Inferior parietal cortex (tissue), 1 donor: ENCODE data around the gene HNRNPC.
"Not testable (repeated sequence)": the region's sequence is repeated elsewhere in the genome, so short reads cannot be mapped to it uniquely, and the experiment has no call there.

Experiments
- DNase-seq: peaks from one replicate; pipeline ENCODE4 v3.0.0-alpha.2; 2016; ENCODE audit errors: extremely low spot score

Gene HNRNPC

DNA sequence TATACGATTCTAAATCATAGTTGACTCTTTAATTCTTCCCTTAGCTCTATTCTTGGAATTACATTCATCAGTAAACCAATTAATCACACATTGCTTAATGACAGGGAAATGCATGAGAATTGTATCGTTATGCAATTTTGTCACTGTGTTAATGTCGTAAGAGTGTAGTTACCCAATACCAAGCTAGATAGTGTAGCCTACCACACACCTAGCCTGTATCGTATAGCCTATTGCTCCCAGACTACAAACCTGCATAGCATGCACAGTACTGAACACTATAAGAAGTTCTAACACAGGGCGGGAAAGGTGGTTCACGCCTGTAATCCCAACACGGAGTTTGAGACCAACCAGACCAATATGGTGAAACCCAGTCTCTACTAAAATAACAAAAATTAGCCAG lies 24.7 kb downstream of the HNRNPC start:
- DNase-seq = no peak

DNA sequence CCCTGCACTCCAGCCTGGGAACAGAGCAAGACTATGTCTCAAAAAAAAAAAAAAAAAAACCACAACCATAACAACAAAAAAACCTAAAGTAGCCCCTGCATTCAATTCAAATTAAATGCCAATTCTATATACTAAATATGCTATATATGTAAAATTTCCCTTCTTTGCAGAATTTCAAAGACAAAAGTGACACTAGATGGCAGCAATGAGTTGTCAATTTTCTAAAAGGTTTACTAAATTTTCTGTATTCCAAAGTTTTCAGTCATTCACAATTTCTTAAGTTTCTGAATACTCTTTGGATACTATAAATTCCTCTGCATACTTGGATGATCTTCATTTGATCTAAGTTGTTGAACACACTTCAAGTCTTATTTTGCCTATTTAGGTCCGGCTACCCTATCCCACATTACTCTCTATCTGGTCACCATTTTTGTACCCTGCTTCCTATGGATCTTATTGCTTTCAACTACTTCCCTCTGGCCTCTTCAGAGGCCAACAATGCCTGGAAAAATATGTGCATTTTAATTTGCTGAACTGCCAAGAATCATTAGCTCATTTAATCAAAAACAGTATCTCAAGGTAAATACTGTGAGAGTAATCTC lies 27.9 kb downstream of the HNRNPC start:
- peak; percentile 40 for DNase-seq

DNA sequence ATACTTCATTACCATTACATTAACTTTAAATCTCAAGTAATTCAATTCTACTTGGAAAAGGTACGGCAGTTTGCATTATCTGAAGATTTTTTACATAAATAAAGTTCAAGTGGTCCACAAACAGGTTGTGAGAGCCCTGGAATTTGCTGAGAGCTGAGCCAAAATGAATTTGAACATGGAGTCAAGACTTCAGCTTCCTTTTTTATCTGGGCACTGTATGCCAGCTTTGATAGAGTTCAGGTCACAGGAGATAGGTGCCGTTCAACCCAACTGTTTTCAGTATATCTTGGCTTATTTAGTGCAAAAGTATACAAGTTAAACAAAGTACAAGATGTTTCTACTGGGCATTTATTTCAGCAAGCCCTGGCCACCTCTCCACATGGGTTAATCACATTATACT lies 28.8 kb downstream of the HNRNPC start:
- DNase-seq = no peak

DNA sequence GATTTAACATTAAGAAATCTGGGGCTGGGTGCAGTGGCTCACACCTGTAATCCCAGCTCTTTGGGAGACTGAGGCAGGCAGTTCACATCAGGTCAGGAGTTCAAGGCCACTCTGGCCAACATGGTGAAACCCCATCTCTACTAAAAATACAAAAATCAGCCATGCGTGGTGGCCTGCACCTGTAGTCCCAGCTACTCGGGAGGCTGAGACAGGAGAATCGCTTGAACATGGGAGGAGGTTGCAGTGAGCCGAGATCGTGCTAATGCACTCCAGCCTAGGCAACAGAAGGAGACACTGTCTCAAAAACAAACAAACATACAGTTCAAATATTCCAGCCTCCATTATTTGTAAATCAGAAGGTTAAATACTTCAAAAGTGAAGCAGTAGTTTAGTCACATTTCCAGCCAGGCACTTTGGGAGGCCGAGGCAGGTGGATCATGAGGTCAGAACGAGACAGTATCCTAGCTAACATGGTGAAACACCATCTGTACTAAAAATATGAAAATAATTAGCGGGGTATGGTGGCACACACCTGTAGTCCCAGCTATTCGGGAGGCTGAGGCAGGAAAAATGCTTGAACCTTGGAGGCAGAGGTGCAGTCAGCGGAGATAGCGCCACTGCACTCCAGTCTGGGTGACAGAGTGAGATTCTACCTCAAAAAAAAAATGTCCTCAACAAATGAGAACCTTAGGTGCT lies 30.3 kb downstream of the HNRNPC start:
- DNase-seq = no peak

DNA sequence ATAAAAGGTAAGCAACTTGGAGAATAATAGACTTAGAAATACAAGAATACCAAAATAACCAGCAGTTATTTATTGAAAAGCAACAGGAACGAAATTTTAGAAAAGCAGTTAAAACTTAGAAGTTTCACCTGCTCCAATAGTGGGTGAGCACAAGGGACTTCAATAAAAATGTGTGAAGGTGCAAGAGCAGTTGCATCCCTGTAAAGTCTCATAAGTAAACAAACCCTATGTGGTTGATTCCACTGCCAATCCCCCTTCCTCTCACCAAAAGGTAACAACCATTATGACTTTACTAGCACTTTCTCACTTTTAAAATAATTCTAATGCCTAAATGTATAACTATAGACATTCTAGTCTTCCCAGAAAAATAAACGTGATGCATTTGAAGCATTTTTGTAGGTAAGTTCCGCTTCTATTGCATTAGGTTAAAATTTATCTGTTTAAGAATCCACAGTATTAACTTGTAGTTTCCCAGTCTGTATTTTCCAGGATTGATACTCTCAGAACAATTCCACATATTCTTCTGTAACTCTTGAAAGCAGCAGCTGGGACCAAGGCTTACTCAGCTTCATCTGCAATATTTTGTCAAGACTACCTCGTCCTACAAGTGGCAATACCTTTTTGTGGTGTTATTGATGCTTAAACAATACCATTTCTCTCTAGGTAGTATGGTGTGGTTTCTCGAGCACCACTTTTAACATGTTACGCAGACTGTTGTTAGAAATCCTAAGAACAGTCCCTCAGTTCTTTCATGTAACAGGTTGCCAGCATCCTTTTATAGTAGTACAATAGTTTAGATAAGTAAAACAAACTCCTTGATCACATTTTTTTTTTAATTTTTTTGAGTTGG lies 32.1 kb downstream of the HNRNPC start:
- no peak for DNase-seq

DNA sequence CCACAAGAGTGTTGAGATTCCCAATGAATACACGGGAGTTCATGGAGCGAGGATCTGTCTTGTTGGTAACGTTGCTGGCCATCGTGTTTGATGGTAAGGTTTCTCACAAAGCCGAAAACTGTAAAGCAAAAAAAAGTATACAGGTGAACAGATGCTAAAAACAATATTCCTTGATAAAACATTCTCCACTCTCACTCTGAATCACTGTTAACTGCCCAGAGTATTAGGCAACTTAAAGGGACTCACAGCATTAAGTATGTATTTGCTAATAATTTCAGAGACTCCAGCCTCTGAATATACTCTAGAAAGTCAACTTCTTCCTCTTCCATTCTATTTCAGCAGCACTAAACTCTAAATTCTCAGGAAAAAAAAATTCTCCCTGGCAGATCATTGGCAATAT lies 35.1 kb downstream of the HNRNPC start:
- no peak for DNase-seq

DNA sequence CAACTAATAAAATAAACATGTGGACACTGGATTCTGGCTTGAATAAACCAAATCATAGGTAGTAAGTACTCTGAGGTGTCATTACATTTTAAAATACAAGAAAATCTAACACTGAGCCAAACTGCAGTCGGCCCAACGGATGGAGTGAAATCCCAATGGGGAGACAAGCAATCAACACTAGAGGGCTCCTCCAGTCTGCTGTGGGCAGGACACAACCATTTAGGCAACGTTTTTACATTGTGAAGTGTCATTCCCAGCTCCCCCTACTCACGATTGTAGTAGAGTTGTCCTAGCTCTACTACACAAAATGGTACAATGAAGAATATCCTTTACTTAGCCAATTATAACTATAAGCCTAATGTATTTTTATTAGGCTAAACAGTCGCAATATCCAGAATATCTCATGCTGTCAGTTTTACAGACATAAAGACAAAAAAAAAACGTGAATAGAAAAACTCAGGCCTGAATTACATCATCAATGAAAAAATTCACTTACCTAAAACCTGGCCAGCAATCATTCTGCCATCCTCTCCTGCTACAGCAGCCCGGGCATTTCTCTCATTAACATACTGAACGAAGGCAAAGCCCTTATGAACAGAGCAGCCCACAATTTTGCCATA lies 35.7 kb downstream of the HNRNPC start:
- DNase-seq = no peak

DNA sequence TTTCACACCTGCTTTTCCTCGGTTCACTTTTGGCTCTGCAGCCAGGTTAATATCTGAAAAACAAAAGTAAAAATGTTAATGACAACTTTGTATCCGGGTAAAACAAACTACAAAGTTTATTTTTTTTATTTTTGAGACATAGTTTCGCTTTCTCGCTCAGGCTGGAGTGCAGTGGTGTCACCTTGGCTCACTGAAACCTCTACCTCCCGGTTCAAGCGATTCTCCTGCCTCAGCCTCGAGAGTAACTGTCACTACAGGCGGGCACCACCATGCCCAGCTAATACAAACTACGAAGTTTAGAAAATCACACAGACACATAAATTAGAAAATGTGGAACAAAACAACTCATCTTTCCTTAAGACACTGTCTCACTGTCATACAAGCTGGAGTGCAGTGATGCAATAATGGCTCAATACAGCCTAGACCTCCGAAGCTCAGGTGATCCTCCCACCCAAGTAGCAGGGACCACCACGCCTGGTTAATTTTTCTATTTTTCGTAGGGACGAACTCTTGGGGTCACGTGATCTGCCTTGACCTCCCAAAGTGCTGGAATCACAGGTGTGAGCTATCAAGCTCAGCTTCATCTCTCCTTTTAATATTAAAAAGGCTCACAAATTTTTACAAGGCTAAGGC lies 38.1 kb downstream of the HNRNPC start:
- no peak for DNase-seq

DNA sequence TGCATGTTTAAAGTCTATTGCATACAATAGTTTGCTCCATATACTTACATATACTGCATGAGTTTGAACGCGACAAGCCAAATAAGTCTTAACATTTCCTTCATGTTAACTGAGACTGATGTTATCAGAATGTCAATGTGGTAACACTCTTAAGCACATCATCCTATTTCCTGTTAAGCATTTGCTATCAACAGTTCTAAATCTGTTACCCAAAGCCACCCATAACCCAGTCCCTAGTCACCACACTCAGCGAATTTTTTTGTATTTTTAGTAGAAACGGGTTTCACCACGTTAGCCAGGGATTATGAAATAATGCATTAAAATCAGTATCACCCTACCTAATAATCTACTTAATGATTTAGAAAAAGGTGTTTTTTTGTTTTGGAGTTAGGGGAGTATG lies 39.4 kb downstream of the HNRNPC start:
- no peak for DNase-seq

DNA sequence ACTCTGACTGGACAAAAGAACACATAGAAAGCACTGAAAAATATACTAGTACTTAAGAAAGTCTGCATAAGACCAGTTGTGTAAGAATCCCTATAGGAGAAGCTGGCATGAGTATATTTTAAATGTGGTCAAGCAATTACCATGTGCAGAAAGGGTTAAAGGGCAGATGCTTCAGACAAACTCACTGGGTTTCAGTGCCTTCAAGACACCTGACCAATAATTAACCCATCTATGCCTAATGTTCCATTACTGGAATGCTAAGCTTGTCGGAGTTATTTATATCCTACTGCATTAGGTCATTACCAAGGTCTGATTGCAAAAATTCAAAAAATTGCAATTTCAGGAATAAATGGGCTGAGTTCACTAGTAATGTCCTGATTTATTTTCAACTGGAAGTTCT lies 41.3 kb downstream of the HNRNPC start:
- no peak for DNase-seq

DNA sequence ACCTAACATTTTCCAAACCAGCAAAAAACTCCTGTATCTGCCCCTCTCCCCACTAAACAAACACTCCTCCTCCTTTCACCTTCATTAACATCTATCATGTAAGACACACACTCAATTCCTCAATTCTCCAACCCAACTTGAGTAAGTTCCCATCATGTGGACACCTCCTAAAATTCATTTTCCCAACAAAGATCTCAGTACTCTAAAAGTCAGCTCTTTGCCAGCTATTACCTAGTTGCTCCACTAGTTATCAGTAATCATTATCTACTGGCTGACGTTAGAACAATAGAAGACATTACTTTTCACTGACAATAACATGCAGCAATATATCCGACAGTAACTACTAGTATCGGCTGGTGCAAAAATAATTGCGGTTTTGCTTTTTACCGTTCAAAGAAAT lies 42.1 kb downstream of the HNRNPC start:
- DNase-seq = no peak

DNA sequence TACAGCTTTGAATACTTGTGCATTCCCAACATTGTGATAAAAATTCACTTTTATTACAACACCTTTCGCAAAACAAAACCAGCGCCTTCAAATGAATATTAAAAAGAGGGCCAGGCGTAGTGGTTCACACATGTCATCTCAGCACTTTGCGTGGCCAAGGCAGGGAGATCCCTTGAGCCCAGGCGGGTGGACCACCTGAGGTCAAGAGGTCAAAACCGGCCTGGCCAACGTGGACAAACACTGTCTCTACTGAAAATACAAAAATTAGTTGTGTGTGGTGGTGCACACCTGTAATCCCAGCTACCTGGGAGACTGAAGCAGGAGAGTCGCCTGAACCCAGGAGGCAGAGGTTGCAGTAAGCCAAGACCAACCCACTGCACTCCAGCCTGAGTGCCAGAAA lies 42.8 kb downstream of the HNRNPC start:
- DNase-seq = no peak

DNA sequence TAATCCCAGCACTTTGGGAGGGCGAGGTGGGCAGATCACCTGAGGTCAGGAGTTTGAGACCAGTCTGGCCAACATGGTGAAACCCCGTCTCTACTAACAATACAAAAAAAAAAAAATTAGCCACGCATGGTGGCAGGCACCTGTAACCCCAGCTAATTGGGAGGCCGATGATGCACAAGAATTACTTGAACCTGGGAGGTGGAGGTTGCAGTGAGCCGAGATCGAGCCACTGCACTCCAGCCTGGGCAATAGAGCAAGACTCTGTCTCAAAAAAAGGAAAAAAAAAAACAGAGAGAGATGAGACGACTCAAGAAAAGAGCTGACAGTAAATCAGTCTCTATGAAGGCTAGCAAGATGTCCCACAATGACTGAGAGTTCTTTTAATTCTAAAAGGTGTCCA lies 44.1 kb downstream of the HNRNPC start:
- not testable (repeated sequence) for DNase-seq

DNA sequence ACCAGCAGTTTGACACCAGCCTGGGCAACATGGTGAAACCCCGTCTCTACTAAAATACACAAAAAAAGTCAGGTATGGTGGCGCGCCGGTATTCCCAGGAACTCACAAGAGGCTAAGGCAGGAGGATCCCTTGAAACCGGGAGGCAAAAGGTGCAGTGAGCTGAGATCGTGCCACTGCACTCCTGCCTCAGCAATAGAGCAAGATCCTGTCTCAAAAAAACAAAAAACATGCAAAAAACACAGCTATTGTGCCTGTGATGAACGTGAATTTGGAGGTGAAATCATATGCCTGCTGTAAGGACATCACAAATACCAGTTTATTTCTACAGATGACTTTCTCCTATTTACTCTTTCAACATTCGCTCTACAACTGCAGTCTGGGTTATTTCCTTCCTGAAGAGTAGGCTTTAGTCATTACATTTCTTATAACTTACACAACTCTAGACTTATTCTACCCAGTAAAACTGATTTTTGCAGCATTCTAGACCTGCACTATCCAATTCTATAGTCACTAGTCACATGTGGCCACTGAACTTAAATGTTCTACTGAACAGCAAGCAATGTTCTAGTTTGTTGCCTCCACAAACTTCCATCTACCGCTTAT lies 48.3 kb downstream of the HNRNPC start:
- DNase-seq = no peak

DNA sequence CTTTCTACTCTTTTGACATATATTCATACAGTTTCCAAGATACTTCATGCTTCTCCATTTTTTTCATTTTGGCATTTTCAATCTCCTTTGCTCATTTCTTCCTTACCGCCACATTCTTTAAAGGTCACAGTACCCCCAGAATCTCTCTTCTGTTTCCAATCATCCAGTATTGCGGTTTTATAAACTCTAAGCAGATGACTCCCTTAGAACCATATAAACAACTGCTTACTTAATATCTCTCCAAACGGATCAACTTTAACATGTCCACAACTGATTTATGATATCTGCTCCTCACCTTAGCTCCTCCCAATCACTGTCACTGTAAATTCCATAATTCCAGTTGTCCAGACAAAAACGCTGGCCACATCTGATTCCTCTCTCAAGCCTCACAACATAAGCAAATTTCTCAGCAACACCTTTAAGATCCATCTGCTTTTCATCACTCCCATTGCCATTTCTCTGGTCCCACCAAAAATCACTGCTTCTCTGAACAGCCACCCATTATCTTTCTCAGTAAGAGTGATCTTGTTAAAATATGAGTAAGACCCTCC lies 49.6 kb downstream of the HNRNPC start:
- DNase-seq = no peak

DNA sequence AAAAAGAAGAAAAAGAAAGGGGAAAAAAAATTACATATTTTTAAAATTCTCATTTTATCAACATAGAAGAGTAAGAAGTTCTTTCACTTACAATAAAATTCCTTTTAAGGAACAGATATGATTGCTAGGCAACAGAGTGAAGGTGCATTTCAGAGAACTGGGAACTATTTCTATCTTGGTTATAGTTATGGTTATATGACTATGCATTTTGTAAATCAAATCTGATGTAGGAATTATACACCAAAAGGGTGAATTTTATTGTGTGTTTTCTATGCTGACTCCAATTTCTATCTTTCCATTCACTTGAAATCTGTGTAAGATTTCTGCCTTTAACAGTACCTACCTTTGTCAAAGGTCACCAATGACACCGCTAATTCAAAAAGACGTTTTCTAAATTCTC lies 50.1 kb downstream of the HNRNPC start:
- DNase-seq = no peak

DNA sequence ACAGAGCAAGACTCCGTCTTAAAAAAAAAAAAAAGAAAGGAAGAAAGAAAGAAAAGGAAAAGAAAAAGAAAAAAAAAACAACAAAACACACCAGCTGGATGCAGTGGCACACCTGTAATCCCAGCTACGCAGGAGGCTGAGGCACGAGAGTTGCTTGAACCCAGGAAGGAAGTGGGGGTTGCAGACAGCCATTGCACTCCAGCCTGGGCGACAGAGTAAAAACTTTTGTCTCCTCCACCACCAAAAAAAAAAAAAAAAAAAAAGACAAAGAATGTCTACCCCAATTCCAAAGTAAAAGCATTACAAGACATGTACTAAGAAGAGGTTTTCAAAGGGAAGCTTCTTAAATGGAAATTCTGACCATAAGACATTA lies 53.4 kb downstream of the HNRNPC start:
- no peak for DNase-seq

DNA sequence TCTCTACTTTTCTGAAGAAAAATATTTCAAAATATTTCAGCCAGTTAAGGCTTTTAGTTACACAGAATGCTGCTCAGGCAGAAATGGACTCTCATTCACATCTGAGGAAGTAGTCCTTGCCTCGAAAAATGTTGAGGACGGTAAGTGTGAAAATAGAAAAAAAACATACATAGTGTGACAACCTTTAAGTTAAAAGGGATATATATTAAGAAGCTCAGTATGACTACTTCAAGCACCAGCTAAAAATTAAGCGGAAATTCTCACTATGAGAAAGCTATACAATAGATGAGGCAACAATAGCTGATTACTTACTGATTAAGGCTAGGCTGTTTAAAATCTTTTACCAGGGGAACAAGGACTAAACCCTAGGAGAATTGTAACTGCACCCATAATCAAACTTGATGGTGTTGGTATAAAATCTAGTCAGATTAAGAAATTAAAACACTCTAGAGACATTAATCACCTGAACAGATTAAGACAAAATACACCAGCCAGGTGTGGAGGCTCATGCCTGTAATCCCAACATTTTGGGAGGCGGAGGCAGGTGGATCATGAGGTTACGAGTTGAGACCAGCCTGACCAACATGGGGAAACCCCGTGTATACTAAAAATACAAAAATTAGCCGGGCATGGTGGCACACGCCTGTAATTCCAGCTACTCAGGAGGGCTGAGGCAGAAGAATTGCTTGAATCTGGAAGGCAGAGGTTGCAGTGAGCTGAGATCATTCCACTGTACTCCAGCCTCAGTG lies 53.9 kb downstream of the HNRNPC start:
- no peak for DNase-seq

DNA sequence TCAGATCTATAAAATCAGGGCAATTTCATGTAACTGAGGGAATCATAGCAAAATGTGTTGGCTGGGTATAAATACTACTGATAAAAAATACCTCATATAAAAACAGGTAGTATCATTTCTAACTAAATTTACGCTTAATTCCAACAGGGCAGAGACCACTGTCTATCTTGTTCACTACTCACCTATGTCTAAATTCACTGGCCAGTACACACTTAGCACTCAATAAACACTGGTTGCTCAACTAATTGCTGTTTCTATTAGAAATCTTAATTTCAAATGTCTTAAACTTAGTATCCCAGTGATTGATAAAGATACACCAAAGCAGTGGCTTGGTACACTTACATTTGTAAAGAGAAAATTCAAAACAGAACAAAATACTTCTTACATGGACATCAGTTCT lies 55.6 kb downstream of the HNRNPC start:
- no peak for DNase-seq

DNA sequence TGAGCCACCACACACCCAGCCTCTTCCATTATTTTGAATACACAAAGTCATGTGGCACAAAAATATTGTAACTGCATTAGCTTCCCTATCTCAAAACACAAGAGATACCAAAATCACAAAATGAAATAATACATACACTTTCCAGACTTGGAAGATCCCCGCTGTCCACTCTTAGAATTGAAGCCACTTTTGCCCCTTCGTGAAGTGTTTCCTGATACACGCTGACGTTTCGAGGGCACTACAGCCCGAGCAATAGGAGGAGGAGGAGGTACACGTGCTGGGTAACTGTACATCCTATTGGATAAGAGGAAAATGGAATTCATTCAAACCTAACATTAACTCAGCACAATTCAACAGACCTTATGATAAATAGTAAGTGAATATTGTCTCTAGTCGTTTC lies 56.4 kb downstream of the HNRNPC start:
- DNase-seq = not testable (repeated sequence)

DNA sequence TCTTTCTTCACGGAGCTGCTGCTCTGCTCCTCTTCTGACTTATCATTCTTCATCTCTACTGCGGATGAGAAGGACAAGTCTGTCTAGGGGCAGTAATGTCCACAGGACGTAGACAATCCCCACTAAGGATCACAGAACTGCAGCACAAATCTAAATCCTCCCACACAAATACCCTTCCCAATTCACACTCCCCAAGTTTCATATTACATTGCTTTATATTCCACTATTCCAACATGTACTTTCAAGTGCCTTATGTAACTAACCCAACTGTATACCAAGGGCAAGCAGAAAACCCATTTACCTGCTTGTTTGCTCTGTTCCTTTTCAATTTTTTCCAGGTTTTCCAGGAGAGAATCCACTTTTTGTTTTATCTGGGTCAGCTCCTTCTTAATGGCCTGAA lies 57.7 kb downstream of the HNRNPC start:
- no peak for DNase-seq
